Hypothalamus (tissue), 51 donors: ENCODE results near the gene ACOX1.

Experiments
- DNase-seq, 51 donors: peaks; one replicate each; lab custom pipeline; 2025; lab: John Stamatoyannopoulos, UW

The ACOX1 gene

DNA sequence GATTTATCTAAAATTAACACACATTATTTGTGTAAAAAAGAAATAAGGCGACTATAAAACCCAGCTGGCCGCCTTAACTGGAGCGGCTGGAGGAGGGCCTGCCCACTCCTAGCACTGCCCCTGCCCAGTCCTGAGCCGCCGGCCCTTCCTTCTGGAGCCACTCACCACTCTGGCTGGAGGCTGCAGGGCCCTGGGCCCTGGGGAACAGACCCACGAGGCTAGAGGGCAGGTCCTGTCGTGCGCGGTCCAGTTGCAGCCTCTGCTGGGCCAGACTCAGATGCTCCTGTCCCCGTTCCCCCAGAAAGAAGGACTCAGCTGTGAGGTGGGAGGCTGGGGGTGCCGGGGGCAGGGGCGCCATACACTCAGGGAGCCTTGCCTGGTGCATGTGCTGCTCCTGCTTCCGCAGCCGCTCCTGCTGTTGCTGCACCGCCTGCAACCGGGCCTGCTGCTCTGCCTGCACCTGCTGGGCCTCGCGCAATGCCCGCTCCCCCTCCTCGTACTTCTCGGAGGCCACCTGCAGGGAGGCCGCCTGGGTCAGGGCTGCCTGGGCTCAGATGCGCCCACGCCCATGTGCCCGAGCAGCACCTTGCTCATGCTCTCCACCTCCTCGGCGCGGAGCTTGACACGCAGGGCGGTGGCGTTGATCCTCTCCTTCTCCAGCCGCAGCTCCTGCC, 65.3 kb downstream of the ACOX1 start:
- no peak for DNase-seq

DNA sequence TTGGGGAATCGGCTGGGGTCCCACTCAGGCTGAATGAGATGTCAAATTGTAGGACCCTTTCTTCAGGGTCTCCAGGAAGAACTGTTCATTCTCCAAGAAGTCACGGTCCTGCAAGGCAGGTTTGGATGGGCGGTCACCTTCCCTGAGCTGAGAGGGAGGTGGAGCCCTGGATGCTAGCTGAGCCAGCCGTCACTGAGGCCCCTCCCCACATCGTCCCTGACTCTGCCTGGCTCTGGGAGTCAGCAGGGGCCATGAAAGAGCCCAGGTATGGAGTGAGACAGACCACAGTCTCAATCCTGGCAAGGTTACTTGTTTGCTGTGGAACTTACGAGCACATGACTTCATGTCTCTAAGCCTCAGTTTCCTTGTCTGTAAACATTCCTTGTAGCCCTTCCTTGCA, 68.3 kb downstream of the ACOX1 start:
- no peak for DNase-seq

- DNase-seq, result peak in 2 of 51 donors; percentile 22 to 46
Measured at GRCh38 chr17:75909812-75910274, 69.1 kb downstream of the ACOX1 start.

- DNase-seq, result no peak
Measured at GRCh38 chr17:75909051-75909811, 69.7 kb downstream of the ACOX1 start.

GRCh38 chr17:75908201-75908600, 70.8 kb downstream of the ACOX1 start:
- DNase-seq, result peak in 3 of 51 donors; percentile 4 to 23 (median 19)

GRCh38 chr17:75906143-75906884, 72.7 kb downstream of the ACOX1 start:
- no peak for DNase-seq

DNA sequence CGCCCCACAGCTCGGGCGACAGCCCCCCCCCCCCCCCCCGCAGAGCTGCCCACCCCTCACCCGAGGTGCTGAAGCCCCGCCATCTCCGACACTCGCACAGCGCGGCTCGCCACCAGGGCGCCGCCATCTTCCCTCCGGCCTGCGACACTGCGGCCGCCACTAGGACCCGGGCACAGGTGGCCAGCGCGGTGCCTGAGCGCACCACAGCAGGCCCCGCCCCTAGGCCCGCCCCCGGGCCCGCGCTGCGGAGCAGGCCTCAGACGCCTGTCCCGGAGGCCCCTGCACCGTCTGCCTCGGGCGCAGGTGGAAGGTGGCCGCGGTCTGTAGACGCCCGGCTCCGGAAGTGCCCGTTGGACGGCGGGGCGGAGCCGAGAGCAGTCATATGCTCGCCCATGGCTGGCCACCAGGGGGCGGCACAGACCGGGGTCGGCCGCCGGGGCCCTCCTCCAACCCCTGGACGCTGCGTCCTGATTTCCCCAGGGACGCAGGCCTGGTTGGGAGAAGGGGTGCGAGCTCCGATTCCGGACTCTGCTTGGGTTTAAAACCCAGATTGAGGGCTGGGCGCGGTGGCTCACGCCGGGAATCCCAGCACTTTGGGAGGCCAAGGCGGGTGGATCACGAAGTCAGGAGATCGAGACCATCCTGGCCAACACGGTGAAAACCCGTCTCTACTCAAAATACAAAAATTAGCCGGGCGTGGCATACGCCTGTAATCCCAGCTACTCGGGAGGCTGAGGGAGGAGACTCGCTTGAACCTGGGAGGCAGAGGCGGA, 74.0 kb downstream of the ACOX1 start, which contains the start of gene MRPL38:
Gene MRPL38 (minus strand): TSS at position 136 of the 773 bp plus-strand sequence. CDS start 9 bp downstream, at position 127.
- peak; percentile 33 to 98 (median 85) for DNase-seq

DNA sequence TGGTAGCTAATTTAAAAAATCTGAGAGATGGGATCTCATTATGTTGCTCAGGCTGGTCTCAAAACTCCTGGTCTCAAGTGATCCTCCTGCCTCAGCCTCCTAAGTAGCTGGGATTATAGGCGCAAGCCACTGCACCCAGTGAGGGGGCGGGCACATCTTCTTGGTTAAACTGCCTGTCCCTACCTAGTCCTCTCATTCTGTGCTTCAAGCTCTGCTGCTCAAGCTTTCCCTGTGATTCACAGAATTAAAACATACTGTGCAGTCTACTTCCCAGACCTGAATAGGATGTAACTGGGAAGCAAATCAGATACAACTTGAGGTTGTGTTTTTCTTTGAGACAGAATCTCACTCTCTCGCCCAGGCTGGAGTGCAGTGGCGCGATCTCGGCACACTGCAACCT, 76.6 kb downstream of the ACOX1 start:
- DNase-seq, result no peak

DNA sequence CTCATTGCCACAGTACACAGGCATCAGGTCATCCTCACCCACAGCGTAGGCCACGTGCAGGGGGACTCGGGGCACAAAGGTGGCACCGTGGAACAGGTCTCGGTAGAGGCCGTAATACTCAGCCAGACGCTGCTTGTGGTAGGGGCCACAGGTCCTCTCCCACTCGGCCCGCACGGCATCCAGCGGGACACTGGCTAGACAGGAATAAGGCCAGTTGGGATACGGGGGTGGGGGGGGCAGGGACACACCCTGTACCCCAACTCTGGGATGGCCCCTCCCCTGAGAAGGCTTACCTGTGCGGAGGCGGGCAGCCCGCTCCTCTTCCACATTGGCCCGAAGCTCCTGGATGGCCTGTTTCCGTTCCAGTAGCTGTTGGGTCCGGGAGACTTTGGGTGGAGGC, 77.2 kb downstream of the ACOX1 start:
- DNase-seq, result no peak

GRCh38 chr17:75900691-75901533, 78.1 kb downstream of the ACOX1 start:
- no peak for DNase-seq

GRCh38 chr17:75899767-75900468, 79.0 kb downstream of the ACOX1 start:
- no peak for DNase-seq

DNA sequence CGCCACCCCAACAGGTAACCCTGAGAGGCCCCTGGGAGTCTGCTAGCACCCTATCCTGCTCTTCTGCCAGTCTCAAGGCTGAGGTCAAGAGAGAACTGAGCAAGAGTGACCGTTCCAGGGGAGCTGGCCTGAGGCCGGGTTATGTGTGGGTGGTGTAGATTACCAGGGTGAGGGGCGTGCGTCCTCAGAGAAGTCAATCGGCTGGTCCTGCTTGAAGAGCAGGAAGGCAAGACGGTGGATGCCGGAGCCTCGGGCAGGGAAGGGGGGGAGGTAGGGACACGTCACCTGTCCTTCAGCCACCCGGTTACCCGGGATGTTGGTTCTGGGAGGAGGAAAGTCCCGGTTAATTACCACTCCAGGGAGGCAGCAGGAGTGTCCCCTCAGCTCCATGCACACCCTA, 79.6 kb downstream of the ACOX1 start:
- no peak for DNase-seq

DNA sequence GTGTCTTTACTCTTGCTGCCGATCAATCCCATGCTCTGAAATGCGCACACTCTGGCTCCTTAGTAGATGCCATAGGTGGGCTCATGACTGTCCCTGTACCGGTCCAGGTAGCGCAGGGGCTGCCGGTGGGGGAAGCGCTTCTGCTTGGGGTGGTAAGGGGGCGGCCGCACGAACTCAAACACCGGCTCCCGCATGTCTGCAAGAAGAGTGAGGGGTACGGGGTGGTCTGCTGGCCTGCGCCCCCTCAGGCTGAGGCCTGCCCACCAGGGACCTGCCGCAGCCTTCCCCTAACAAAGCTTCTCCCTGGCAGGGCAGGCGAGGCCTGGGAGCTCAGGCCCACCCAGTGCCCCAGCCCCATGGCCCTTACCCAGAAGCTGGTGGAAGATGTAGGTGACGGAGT, 80.2 kb downstream of the ACOX1 start:
- DNase-seq, result no peak

DNA sequence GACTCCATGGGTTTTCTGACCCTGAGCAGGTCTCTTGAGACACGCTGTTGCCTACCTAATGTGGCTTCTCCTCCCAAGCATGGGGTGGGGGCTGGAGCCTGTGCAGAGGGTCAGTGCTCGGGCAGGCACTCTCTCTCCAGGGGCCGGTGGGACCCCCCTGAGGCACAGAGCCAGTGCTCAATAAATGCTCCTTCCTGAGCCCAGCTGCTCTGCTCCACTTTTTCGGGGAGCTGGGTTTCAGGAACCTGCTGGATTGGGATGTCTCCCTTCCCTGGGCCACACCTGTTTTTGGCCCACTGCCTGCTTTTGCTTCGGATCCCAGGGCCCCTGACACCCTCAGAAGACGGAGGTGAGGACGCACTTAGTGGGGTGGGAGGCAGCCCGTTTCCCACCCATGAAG, 80.9 kb downstream of the ACOX1 start:
- no peak for DNase-seq

DNA sequence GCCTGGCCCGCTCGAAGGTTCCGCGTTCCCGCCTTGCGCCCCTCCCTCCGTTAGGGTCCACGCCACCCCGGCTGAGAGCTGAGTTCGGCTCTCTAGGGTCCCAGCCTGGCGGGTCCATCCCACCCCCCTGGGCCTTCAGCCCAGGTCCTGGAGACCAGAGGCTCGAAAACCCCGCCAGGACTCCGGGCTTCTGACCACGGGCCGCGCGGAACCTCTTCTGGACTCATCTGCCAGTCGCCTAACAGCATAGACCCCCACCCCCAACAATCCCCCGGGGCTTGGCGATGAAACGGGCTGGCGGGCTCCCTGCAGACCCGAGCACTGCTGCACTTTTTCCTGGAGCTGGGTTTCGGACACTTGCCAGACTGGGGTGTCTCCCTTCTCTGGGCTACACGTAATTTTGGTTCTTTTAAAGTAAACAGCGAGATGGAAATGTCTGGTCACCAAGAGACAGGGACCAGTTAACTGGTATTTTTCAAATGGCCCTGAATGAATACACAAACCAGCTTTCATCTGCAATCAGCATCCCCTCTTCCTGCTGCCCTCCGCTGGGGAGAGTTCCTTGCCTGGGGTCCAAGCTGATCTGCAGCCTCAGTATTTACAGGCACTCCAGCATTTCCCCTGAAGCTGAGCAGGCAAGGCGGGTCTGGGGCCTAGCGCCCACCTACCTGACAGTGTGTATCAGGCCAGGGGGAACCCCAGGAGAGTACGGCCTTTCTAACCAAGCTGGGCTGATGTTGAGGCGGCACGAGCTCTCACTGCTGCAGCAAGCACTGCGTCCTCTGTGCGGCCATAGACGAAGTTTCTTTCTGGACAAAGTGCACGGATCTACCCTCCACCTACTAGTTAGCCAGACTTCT, 81.6 kb downstream of the ACOX1 start:
- peak in 5 of 51 donors; percentile 51 to 64 (median 60) for DNase-seq

GRCh38 chr17:75896415-75897159, 82.4 kb downstream of the ACOX1 start, which contains the start of gene TRIM65:
TSS of gene TRIM65 (minus strand) at chr17:75896951. CDS start at chr17:75896937, 14 bp downstream.
- DNase-seq, result peak in 50 of 51 donors; percentile 26 to 87 (median 76)
